ENCODE data around the gene PRKN. TPM values are rescaled to one million over a fixed set of nuclear protein-coding genes. Genes with fewer than 3 reads are reported as not detected.

The PRKN gene
- total RNA-seq, 4 donors from 2014 or later: 5.2 to 121 (median 6.9) TPM

- no peak for DNase-seq
- TF ChIP-seq POLR2A (IDR thresholded peaks at IDR 0.05) (no peak), CTCF (IDR thresholded peaks at IDR 0.05) (no peak)
- no peak overlapping the region for H3K4me3 ChIP-seq (replicated peaks in 1 of 3)
- H3K27me3 ChIP-seq: no peaks in the 10 kb centered on the region
- intact Hi-C loops (cut with DNase I): no loop called here
- H3K36me3 ChIP-seq: no peaks in the 10 kb centered on the region
- H3K9me3 ChIP-seq: no peaks in the 10 kb centered on the region
- H3K4me1 ChIP-seq: no peaks in the 10 kb centered on the region
- WGBS, 2 donors: 86% methylated on average over 2 of the region's 2 CpGs
- no peak overlapping the region for H3K27ac ChIP-seq
Observed at GRCh38 chr6:162369091-162369490, 358.5 kb downstream of the PRKN start.

GRCh38 chr6:162364488-162364887, 363.1 kb downstream of the PRKN start:
- Histone ChIP-seq H3K27me3 (no peaks in the 10 kb centered on the region), H3K36me3 (no peaks in the 10 kb centered on the region), H3K27ac (no peak overlapping the region), H3K9me3 (no peaks in the 10 kb centered on the region), H3K4me1 (no peaks in the 10 kb centered on the region), H3K4me3 (replicated peaks in 1 of 3) (no peak overlapping the region)
- intact Hi-C loops (cut with DNase I): no loop called here
- TF ChIP-seq POLR2A (IDR thresholded peaks at IDR 0.05) (no peak), CTCF (IDR thresholded peaks at IDR 0.05) (no peak)
- DNase-seq: no peak
- WGBS, 2 donors: 81 to 86% methylated on average over 4 of the region's 4 CpGs

- WGBS, 2 donors: 82 to 91% methylated on average over 4 of the region's 4 CpGs
- DNase-seq: no peak
- Histone ChIP-seq H3K36me3 (no peaks in the 10 kb centered on the region), H3K4me1 (no peaks in the 10 kb centered on the region), H3K27me3 (no peaks in the 10 kb centered on the region), H3K27ac (no peak overlapping the region), H3K4me3 (replicated peaks in 1 of 3) (no peak overlapping the region), H3K9me3 (no peaks in the 10 kb centered on the region)
- no peak for TF ChIP-seq POLR2A (IDR thresholded peaks at IDR 0.05)
- TF ChIP-seq CTCF (IDR thresholded peaks at IDR 0.05): no peak
- intact Hi-C loops (cut with DNase I): no loop called here
Observed at GRCh38 chr6:162363757-162364156, 363.8 kb downstream of the PRKN start.

GRCh38 chr6:162360901-162361567, 366.5 kb downstream of the PRKN start:
- Histone ChIP-seq H3K27ac (no peak overlapping the region), H3K9me3 (no peaks in the 10 kb centered on the region), H3K36me3 (no peaks in the 10 kb centered on the region), H3K4me3 (replicated peaks in 1 of 3) (no peak overlapping the region), H3K27me3 (no peaks in the 10 kb centered on the region), H3K4me1 (no peaks in the 10 kb centered on the region)
- DNase-seq: no peak
- 85 to 86% methylated on average over 6 of the region's 6 CpGs for WGBS, 2 donors
- intact Hi-C loops (cut with DNase I): no loop called here
- TF ChIP-seq POLR2A (IDR thresholded peaks at IDR 0.05) (no peak), CTCF (IDR thresholded peaks at IDR 0.05) (no peak)

GRCh38 chr6:162358625-162359024, 368.9 kb downstream of the PRKN start:
- TF ChIP-seq POLR2A (IDR thresholded peaks at IDR 0.05): no peak
- no peak for TF ChIP-seq CTCF (IDR thresholded peaks at IDR 0.05)
- no peaks in the 10 kb centered on the region for H3K36me3 ChIP-seq
- no peak overlapping the region for H3K27ac ChIP-seq
- no peaks in the 10 kb centered on the region for H3K27me3 ChIP-seq
- no peak overlapping the region for H3K4me3 ChIP-seq (replicated peaks in 1 of 3)
- H3K4me1 ChIP-seq: no peaks in the 10 kb centered on the region
- WGBS, 2 donors: 91 to 95% methylated on average over 4 of the region's 4 CpGs
- intact Hi-C loops (cut with DNase I): no loop called here
- H3K9me3 ChIP-seq: no peaks in the 10 kb centered on the region
- DNase-seq: no peak

All from thyroid gland (tissue), 4 donors.